Stimulated activated CD8-positive, alpha-beta memory T cell treated with anti-CD3 and anti-CD28 coated beads, Interleukin-15, amount 100 ng/mL, for 48 hours (primary cell): ENCODE data around the gene COL4A6.
"Not testable (repeated sequence)": the region's sequence is repeated elsewhere in the genome, so short reads cannot be mapped to it uniquely, and the experiment has no call there.

Experiments used
- DNase-seq, 2 donors: peaks; one replicate each; pipeline ENCODE4 v3.0.0-alpha.2; 2020; ENCODE audit warnings: low read depth in 2 of 2

The COL4A6 gene

GRCh38 chrX:108399418-108400165 is 38.6 kb downstream of the COL4A6 start:
- DNase-seq = no peak

DNA sequence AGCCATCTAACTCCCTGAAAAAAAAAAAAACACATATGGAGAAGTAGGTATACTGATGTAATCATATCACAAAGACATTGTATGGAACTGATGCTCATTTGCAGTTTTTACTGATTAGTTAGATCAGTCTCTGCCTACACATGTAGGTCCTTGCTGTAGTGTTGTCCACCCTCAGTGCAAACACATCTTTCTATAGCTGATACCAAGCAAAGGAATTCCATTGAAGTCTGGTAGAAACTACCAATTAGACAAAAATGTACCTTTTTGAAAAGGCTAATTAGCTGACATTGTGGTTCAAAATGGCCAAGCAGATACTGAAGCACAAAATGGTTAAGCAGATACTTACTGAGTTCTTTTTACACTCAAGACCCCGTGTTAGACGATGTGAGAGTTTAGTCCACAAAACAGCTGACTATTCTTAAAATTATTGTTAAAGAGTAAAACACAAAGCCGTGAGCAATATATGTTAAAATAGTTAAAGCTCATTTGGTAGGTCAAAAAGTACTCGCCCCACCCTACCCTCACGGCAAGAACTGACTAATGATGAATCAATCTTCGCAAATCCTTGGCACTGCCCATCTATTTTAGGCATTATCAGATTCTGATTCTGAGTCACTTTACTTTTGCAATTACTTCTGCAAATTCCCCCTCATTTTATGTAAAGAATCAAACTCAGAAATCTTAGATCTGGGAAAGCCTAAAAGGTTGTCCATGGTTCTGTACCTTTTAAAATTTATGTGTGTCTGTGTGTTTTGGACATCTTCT is 40.4 kb downstream of the COL4A6 start:
- DNase-seq = no peak

GRCh38 chrX:108396986-108397385 is 41.2 kb downstream of the COL4A6 start:
- DNase-seq = no peak

- DNase-seq = no peak
These were observed 41.9 kb downstream of the COL4A6 start for GRCh38 chrX:108396188-108396891.

GRCh38 chrX:108390976-108391717 is 47.1 kb downstream of the COL4A6 start:
- not testable (repeated sequence) for DNase-seq

GRCh38 chrX:108384783-108385182 is 53.4 kb downstream of the COL4A6 start:
- no peak for DNase-seq

- DNase-seq = no peak
These were observed 58.0 kb downstream of the COL4A6 start for GRCh38 chrX:108380222-108380621.

- DNase-seq = not testable (repeated sequence)
These were observed 61.4 kb downstream of the COL4A6 start for GRCh38 chrX:108376821-108377220.

GRCh38 chrX:108375591-108375990 is 62.6 kb downstream of the COL4A6 start:
- not testable (repeated sequence) for DNase-seq

DNA sequence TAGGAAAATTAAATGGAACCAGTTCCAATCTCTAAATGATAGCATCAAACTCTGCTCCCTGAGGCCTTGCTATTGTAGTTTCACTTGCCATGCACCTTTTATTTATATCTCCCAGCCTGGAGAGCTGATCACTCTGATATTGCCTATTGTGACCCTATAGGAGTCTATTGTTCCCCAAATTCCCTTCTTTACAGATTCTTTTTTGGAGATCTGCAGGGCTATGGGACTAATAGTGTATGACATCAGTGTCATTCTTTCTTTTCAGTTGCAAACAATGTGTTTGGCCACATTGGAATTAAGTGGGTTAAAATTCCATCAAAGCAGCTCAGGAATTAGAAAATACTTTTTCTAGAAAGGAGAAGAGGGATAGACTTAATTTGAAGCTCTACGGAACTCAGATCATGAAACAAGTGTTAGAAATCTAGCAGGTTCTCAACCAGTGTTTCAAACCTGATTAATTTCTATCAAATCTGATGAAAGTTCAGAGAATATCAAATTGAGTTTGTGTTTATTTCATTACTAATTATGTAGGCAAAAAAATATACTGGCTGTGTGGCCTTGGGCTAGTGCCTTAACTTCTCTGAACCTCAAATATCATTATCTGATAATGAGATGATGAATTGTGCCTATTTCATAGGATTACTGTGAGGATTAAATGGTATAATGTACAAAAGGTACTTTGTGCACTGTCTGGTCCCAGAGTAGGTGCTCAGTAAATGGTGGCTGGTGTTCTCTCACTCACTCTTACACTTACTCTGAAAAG is 71.4 kb downstream of the COL4A6 start:
- DNase-seq = no peak

- DNase-seq = no peak
These were observed 76.2 kb downstream of the COL4A6 start for GRCh38 chrX:108362026-108362425.

- no peak for DNase-seq
These were observed 76.9 kb downstream of the COL4A6 start for GRCh38 chrX:108361316-108361715.

- no peak for DNase-seq
These were observed 78.2 kb downstream of the COL4A6 start for GRCh38 chrX:108359806-108360602.

- no peak for DNase-seq
These were observed 84.8 kb downstream of the COL4A6 start for GRCh38 chrX:108353452-108353851.

- no peak for DNase-seq
These were observed 89.0 kb downstream of the COL4A6 start for GRCh38 chrX:108349210-108349609.

GRCh38 chrX:108348525-108348924 is 89.7 kb downstream of the COL4A6 start:
- no peak for DNase-seq

GRCh38 chrX:108347800-108348199 is 90.4 kb downstream of the COL4A6 start:
- DNase-seq = no peak

DNA sequence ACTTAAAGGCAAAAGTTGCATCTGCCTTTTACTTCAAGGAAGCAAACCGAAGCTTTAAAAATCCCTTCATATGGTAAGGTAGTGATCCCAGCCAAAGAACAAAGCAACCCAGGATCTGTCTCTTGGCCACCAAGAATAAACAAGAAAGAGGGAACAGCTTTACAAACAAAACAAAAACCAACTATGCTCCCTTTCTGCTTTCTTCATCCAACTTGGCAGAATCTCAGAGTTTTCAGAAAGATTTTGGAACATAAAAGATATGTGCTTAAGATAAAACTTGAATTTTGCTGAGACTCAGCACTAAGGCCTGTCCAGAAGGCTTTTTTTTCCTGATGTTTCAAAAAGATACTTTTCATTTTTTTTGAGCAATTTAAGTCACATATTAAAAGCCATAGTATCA is 94.0 kb downstream of the COL4A6 start:
- DNase-seq = no peak

- no peak for DNase-seq
These were observed 96.3 kb downstream of the COL4A6 start for GRCh38 chrX:108341947-108342346.

- no peak for DNase-seq
These were observed 105.9 kb downstream of the COL4A6 start for GRCh38 chrX:108332281-108332680.
